ENCODE measurements around the gene C11orf16. TPM values are rescaled to one million over a fixed set of nuclear protein-coding genes. Genes with fewer than 3 reads are reported as not detected.
"Not testable (repeated sequence)": the region's sequence is repeated elsewhere in the genome, so short reads cannot be mapped to it uniquely, and the experiment has no call there.

Gene C11orf16
- 0.29 TPM in 1 of 2 replicates, not detected in the other for total RNA-seq

GRCh38 chr11:8932564-8933180 is at the start of gene C11orf16:
Gene C11orf16, minus strand, starts transcription at chr11:8932947. Its CDS starts 639 bp downstream, at chr11:8932308.
- Histone ChIP-seq H3K4me1 (ENCODE audit: insufficient read depth, low read length) (peaks cover 12% of the 10 kb centered on the region), H3K4me3 (ENCODE audit: insufficient read depth, low read length) (no peak within 1 kb of the TSS), H3K4me2 (ENCODE audit: insufficient read depth, low read length) (no peak within 1 kb of the TSS), H2AFZ (ENCODE audit: low read length) (peak within 1 kb of the TSS; percentile 11), H3K27ac (ENCODE audit: low read depth, low read length) (no peak within 1 kb of the TSS), H3K36me3 (ENCODE audit: insufficient read depth, low read length) (no peaks in the 10 kb centered on the region), H3K27me3 (ENCODE audit: insufficient read depth, low read length) (no peaks in the 10 kb centered on the region), H3K79me2 (ENCODE audit: insufficient read depth, low read length) (no peaks in the 10 kb centered on the region), H3K9me3 (ENCODE audit: low read depth, low read length) (no peaks in the 10 kb centered on the region), H4K20me1 (ENCODE audit: insufficient read depth, low read length) (no peaks in the 10 kb centered on the region)
- no peak for DNase-seq (ENCODE audit: insufficient read length, low spot score, missing footprints)
- no peak for TF ChIP-seq CTCF (IDR thresholded peaks at IDR 0.05; ENCODE audit: extremely low read depth, low read depth, low read length)

GRCh38 chr11:8980485-8980884 is 47.7 kb upstream of the C11orf16 start:
- Histone ChIP-seq H3K4me2 (ENCODE audit: insufficient read depth, low read length) (no peak overlapping the region), H2AFZ (ENCODE audit: low read length) (no peak overlapping the region), H3K27ac (ENCODE audit: low read depth, low read length) (no peak overlapping the region), H3K4me3 (ENCODE audit: insufficient read depth, low read length) (no peak overlapping the region), H4K20me1 (ENCODE audit: insufficient read depth, low read length) (no peaks in the 10 kb centered on the region), H3K4me1 (ENCODE audit: insufficient read depth, low read length) (no peaks in the 10 kb centered on the region), H3K79me2 (ENCODE audit: insufficient read depth, low read length) (no peaks in the 10 kb centered on the region), H3K9me3 (ENCODE audit: low read depth, low read length) (no peaks in the 10 kb centered on the region), H3K36me3 (ENCODE audit: insufficient read depth, low read length) (no peaks in the 10 kb centered on the region), H3K27me3 (ENCODE audit: insufficient read depth, low read length) (no peaks in the 10 kb centered on the region)
- no peak for TF ChIP-seq CTCF (IDR thresholded peaks at IDR 0.05; ENCODE audit: extremely low read depth, low read depth, low read length)
- no peak for DNase-seq (ENCODE audit: insufficient read length, low spot score, missing footprints)

GRCh38 chr11:8979365-8979764 is 46.6 kb upstream of the C11orf16 start:
- not testable (repeated sequence) for H3K9me3 ChIP-seq (ENCODE audit: low read depth, low read length); H3K36me3 ChIP-seq (ENCODE audit: insufficient read depth, low read length); H3K79me2 ChIP-seq (ENCODE audit: insufficient read depth, low read length); H3K27ac ChIP-seq (ENCODE audit: low read depth, low read length); H3K4me1 ChIP-seq (ENCODE audit: insufficient read depth, low read length); H2AFZ ChIP-seq (ENCODE audit: low read length); DNase-seq (ENCODE audit: insufficient read length, low spot score, missing footprints); H4K20me1 ChIP-seq (ENCODE audit: insufficient read depth, low read length); H3K4me2 ChIP-seq (ENCODE audit: insufficient read depth, low read length); H3K27me3 ChIP-seq (ENCODE audit: insufficient read depth, low read length); H3K4me3 ChIP-seq (ENCODE audit: insufficient read depth, low read length)

- no peaks in the 10 kb centered on the region for H3K9me3 ChIP-seq (ENCODE audit: low read depth, low read length)
- DNase-seq (ENCODE audit: insufficient read length, low spot score, missing footprints), result no peak
- H3K79me2 ChIP-seq (ENCODE audit: insufficient read depth, low read length), result no peaks in the 10 kb centered on the region
- H3K4me2 ChIP-seq (ENCODE audit: insufficient read depth, low read length), result no peak overlapping the region
- H3K27me3 ChIP-seq (ENCODE audit: insufficient read depth, low read length), result no peaks in the 10 kb centered on the region
- H2AFZ ChIP-seq (ENCODE audit: low read length), result no peak overlapping the region
- TF ChIP-seq CTCF (IDR thresholded peaks at IDR 0.05; ENCODE audit: extremely low read depth, low read depth, low read length), result no peak
- no peak overlapping the region for H3K27ac ChIP-seq (ENCODE audit: low read depth, low read length)
- no peaks in the 10 kb centered on the region for H3K4me1 ChIP-seq (ENCODE audit: insufficient read depth, low read length)
- no peaks in the 10 kb centered on the region for H3K36me3 ChIP-seq (ENCODE audit: insufficient read depth, low read length)
- no peaks in the 10 kb centered on the region for H4K20me1 ChIP-seq (ENCODE audit: insufficient read depth, low read length)
- no peak overlapping the region for H3K4me3 ChIP-seq (ENCODE audit: insufficient read depth, low read length)
These were observed 40.4 kb upstream of the C11orf16 start for GRCh38 chr11:8973121-8973520.
